Measurements from ENCODE around the gene ALK.

The ALK gene

GRCh38 chr2:29394311-29394980 lies 526.9 kb downstream of the ALK start:
- no peak for DNase-seq

DNA sequence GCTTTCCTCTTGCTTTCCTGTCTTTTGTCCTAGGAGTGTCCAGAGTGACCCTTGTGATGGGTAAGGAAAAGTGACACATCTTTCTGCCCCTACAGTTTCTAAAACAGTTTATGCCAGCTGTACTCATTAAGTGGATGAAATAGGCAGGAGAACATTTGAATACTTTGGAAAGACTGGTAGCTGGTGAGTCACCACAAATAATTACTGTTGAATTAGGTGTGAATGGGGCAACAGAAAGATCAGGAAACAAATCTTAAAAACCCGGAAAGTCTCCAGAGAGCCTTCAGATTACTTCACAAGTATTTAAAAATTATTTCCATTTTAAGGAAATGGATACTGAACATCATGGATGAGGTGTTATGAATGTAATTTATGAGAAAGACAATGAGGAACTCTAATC lies 527.7 kb downstream of the ALK start:
- no peak for DNase-seq

GRCh38 chr2:29392774-29393173 lies 528.6 kb downstream of the ALK start:
- no peak for DNase-seq

DNA sequence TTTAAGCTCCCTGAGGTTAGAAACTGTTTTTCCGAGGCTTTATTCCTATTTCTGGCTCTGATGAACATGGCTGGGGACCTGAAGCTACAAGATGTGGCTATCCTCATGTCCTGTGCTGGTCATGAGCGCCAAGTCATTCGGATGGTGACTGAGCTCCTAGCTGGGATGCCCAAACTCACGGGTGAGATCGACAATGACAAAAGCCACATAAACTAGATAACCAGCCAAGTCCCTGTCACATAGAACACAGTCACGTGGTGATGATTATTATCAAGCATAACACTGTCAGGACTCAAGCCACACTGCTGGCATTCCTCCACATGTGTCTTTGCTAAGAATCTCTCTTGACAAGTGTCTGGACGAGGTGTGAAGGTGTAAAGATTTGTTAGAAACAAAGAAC lies 531.2 kb downstream of the ALK start:
- DNase-seq = no peak

DNA sequence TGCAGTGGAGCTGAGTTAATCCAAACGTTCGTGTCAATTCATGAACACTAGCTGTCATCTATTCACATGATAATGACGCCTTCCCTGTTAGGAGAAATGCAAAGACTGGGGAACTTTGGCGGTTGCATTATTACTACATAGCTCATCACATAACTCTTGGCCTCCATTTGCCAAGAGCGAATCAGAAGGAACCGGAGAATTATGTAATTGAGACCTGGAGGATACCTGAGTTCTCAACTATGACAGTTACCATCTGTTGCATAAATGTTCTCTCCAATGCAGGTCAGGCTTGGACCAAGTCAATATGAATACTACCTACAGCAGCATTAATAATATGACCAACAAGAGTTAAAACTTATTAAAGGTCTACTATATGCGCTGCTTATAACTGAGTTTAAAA lies 531.7 kb downstream of the ALK start:
- no peak for DNase-seq

- no peak for DNase-seq
These were observed 533.3 kb downstream of the ALK start for GRCh38 chr2:29388071-29388470.

- DNase-seq = no peak
These were observed 538.9 kb downstream of the ALK start for GRCh38 chr2:29382486-29382885.

DNA sequence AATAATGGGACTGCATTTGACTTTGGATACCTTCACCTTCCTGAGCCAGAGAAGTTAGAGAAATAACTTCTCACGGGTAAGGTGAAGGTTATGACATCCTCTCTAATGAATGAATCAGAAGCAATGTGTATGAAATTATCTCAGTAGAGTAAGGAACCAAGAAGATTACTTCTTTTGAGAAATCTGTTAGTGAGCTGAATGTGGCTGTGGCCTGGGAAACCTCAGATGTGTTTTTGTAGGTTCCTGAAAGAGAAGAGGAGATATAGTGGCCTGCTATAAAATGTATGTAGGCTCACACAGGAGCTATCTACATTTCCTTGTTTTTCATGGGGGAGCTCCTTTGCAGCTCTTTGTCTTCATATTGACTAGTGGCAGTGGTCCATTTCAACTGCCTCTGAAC lies 543.6 kb downstream of the ALK start:
- no peak for DNase-seq

DNA sequence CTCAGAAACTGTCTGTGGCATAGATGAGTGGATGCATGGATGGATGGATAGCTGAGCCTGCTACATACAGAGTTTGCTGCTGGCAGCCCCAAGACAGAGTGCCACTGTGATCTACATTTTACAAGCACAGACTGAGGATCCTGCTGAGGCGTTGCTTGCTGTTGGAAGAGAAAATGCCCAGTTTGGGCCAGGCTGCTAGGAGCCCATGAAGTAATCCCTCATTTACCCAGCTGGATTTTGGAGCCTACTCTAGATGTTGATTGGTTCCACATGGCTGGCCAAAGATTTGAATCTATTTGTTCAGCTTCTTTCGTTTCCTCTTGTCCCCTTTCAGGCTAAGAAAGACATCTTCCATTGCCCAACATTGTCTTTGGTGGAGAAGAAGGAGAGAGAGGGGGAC lies 544.8 kb downstream of the ALK start:
- DNase-seq = no peak

GRCh38 chr2:29375843-29376242 lies 545.5 kb downstream of the ALK start:
- DNase-seq = no peak

- DNase-seq = no peak
These were observed 546.6 kb downstream of the ALK start for GRCh38 chr2:29374823-29375222.

GRCh38 chr2:29373870-29374269 lies 547.5 kb downstream of the ALK start:
- no peak for DNase-seq

DNA sequence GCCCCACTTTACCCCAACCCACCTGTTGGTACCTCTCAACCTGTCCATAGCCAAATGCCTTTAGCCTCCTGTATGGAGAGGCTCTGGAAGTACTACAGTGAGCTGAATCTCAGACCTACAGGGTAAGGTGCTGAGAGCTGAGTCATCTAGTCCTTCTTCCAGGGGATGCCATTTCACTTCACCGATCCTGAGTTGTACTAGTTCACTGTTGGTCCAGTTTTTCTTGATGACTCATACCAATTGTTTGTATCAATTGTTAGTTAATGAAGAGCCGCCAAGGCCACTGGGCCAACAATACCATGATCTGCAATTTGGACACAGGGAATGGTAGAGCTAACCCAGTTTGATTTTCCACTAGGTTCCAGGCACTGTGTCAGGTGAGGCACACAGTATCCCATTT lies 549.2 kb downstream of the ALK start:
- no peak for DNase-seq

DNA sequence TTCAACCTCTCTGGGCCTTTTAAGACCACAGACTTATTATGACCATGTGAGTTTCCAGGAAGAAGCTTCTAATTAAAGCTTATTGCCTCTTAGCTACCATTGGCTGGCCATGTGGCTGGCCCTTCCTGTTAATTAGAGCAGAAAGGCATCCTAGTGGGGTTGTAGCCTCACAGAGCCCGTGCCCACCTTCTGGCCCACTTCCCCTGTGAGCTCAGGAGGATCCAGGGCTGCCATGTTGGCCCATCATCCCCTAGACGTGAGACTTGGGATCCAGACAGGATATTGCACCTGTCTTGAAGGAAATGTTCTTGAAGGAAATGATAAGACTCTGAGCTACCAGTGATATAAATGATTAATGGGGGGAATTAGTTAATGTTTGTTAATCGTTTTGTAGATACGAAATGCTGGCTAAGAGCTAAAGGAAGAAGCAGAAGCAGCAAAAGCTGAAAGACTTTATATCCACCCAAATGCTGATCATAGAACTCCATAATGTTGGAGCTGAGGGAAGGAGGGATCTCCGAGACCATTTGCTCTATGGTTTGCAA lies 550.7 kb downstream of the ALK start:
- no peak for DNase-seq

- no peak for DNase-seq
These were observed 551.2 kb downstream of the ALK start for GRCh38 chr2:29370173-29370572.

- DNase-seq = no peak
These were observed 552.7 kb downstream of the ALK start for GRCh38 chr2:29368659-29369040.

GRCh38 chr2:29367986-29368658 lies 553.3 kb downstream of the ALK start:
- no peak for DNase-seq

GRCh38 chr2:29363111-29363510 lies 558.3 kb downstream of the ALK start:
- no peak for DNase-seq

DNA sequence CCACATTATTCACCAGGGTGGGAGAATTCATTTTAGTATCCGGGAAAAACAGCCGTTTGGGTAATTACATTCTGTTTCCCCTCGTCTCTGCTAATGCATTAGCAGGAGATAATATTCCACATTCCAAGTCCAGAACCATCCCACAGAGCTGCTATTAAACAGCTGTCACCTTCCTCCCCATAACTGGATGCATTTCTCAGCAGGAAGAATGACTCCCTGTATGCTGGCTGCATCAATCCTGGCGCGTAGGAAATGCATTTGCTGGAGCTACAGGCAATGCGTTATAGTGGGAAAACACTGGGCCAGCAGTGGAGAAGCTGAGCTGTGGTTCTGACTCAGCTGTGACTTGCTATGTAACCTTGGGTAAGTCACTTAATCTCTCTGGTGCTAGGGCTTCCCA lies 560.2 kb downstream of the ALK start:
- DNase-seq = no peak

GRCh38 chr2:29360016-29360784 lies 561.2 kb downstream of the ALK start:
- DNase-seq = no peak

DNA sequence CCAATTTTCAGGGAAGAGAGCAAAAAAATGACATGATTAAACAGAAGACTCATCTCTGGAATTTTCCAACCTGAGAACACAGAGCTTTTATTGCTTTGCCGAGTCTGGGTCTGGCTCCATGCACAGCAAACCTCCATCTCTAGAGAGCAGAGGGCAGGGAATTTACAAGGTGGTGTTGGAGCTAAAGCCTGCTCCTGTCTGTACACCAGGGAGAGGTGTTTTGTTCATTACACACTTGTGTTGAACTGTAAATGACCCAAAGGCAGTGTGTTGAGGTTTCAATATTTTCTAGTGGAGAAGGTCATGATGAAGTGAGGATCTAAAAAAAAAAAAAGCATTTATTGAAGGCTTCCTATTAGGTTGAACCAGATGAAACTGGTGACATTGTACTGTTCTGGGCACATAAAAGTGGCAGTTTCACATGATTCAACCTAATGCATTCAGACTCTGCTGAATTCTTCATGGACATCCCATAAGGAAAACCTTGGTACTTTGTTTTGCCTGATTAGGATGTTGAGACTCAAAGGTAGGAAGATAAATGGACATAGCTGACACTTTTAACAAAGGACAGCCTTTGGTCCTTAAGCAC lies 567.9 kb downstream of the ALK start:
- DNase-seq = no peak

DNA sequence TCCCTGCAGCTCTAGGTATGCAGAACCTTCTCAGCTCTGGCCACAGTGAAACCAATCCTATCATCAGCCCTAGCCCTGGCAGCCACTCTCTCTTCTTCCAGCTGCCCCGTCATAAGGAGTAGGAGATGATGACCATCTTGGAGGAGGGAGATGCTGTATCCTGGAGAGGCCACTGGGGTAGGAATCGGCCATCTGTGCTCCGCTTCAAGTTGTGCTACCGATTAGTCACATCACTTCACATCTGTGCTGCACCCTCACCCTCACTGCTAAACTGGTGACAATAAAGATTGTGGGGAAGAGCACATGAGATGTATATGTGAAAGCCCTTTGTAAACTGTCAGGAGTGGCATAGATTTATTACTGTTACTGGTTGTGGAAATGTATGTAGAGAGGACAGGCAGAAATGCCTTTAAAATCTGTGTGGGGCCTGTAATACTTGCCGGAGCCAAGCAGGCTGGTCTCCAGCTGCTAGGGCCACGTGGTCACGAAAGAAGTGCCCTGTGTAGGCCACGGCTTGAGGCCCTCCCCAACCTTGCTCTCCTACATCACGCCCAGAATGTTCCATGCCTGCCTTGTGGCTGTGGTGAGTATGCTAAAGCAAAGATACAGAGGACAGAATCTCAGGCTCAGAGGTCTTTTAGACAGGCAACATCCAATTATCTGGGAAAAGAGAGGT lies 569.3 kb downstream of the ALK start:
- DNase-seq = no peak

DNA sequence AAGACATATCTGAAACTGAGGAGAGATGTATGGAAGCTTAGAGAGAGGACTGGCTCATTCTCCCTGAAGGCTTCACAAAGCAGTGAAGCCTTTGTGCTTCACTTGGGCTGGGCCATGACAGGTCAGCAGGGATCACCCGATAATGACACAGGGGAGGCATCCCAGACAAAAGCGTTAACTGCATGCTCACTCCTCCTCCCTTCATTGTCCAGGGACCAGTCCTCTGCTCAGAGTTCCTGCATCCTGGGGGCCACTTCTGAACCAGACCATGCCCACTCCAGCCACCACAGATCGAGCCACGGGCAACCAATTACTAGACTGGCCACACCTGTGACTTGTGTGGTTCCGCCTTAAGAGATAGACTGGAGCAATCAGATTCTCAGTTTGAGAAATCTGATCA lies 570.1 kb downstream of the ALK start:
- DNase-seq = no peak
